ENCODE measurements around the gene MED26.

DNA sequence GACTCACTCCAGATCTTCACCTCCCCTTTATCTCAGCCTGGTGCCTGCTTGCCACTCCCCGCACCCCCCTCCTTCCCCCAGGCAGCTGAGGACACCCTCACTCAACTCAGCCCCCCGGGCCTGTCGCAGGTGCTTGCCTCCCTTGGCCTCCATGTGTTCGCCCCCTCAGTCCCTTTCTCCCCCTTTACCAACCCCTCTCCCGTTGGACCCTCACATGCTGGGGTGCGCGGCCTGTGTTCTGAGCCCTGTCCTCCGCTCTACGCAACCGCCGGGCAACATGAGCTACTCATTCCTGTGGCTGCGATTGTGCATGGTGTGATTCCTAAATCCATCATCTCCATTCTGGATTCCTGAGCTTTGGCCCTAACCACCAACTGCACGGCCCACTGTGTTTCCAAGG, 90.9 kb downstream of the MED26 start:
- TF ChIP-seq CTCF (IDR thresholded peaks at IDR 0.05) (no peak), POLR2A (IDR thresholded peaks at IDR 0.05) (no peak)

All from lower leg skin (tissue), 3 donors.